Right renal cortex interstitium (tissue), 3 donors: Measurements from ENCODE around the gene HTR6. TPM values are rescaled to one million over a fixed set of nuclear protein-coding genes. Genes with fewer than 3 reads are reported as not detected.

Source experiments
- DNase-seq, 3 donors: peaks; one replicate each; pipeline ENCODE4 v3.0.0-alpha.2; 2013; ENCODE audit warnings: low read depth in 3 of 3, low spot score in 2 of 3
- polyA plus RNA-seq, 3 donors: library from polyadenylated mRNA; unstranded; fragments of 120-200 nt; gene quantifications; one replicate each; pipeline ENCODE4 v1.2.1, GENCODE V29; 2013; ENCODE audit not compliant: insufficient read length in 3 of 3

Gene HTR6
- polyA plus RNA-seq, 3 donors: 1.3 to 1.4 (median 1.4) TPM

DNA sequence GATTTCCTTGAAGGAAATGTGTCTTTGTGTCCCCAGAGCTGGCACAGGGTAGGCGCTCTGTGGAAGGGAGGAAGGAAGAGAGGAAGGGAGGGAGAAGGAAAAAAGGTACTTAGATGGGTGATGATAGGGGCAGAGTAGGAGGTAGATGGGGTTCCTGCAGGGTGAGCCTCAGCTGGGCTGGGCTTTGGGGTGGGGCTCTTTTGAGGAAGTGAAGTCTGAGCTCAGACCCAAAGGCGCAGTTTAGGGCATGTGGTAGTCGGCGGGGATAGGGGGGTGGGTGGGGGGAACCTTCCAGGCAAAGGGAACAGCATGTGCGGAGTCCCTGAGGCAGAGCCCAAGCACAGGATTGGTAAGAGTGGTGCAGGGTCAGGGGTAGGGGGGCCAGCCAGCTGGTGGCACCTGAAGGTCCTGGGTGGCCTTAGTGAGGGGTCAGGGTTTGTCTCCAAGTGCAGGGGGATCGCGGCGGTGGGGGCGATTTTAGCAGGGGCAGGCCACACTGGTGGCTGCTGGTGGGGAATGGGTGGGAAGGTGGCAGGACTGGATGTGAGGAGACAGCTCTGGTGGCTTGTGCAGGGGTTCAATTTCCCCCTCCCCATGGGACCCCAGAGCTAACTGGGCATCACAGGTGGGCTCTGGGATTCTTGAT, 8.4 kb upstream of the HTR6 start:
- no peak for DNase-seq

DNA sequence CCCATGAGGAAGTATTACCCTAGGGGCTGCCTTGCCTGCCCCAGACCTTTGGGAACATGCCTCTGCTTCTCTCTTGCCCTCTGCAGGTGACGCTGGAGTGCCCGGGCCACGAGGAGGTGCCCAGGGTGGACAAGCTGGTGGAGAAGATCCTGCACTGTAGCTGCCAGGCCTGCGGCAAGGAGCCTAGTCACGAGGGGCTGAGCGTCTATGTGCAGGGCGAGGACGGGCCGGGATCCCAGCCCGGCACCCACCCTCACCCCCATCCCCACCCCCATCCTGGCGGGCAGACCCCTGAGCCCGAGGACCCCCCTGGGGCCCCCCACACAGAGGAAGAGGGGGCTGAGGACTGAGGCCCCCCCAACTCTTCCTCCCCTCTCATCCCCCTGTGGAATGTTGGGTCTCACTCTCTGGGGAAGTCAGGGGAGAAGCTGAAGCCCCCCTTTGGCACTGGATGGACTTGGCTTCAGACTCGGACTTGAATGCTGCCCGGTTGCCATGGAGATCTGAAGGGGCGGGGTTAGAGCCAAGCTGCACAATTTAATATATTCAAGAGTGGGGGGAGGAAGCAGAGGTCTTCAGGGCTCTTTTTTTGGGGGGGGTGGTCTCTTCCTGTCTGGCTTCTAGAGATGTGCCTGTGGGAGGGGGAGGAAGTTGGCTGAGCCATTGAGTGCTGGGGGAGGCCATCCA, 7.8 kb upstream of the HTR6 start:
- DNase-seq: no peak

DNA sequence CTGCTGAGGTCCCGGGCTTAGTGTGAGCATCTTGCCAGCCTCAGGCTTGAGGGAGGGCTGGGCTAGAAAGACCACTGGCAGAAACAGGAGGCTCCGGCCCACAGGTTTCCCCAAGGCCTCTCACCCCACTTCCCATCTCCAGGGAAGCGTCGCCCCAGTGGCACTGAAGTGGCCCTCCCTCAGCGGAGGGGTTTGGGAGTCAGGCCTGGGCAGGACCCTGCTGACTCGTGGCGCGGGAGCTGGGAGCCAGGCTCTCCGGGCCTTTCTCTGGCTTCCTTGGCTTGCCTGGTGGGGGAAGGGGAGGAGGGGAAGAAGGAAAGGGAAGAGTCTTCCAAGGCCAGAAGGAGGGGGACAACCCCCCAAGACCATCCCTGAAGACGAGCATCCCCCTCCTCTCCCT, 7.2 kb upstream of the HTR6 start:
- no peak for DNase-seq

DNA sequence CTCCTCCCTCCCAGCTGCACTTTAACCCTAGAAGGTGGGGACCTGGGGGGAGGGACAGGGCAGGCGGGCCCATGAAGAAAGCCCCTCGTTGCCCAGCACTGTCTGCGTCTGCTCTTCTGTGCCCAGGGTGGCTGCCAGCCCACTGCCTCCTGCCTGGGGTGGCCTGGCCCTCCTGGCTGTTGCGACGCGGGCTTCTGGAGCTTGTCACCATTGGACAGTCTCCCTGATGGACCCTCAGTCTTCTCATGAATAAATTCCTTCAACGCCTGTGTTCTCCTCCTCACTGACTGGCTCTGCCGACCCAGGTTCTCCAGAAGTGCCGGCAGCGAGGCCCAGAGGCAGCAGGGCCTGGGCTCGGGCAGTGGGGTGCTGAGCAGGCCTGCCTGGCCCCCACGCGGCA, 6.5 kb upstream of the HTR6 start:
- no peak for DNase-seq

DNA sequence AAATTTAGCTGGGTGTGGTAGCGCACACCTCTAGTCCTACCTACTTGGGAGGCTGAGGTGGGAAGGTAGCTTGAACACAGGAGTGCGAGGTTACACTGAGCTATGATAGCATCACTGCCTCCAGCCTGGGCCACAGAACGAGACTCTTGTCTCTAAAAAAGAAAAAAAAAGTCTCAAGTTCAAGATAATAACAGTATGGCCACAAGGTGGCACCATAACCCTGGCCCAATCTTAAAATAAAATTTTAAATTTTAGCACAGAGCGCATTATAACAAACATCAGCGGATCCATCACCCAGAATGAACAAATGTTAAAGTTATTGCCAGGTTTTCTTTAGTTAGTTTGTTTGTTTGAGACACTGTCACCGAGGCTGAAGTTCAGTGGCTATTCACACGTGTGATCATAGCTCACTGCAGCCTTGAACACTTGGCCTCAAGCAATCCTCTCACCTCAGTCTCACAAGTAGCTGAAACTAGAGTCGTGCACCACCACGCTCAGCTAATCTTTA, 2.9 kb upstream of the HTR6 start:
- DNase-seq: no peak

DNA sequence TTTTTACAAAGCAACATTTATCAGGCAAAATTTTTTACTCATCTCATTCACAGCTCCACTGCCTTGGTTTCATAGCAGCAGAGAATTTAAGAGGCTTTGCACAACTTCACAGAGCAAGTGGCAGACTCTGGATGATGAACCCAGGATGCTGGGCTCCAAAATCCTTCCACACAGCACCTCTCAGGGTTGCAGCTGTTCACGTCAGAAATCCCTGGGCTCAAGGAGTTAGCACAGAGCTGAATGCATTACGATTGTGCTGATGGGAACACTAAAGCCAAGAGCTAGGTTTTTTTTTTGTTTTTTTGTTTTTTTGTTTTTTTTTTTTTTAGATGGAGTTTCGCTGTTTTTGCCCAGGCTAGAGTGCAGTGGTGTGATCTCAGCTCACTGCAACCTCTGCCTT, 2.4 kb upstream of the HTR6 start:
- no peak for DNase-seq

DNA sequence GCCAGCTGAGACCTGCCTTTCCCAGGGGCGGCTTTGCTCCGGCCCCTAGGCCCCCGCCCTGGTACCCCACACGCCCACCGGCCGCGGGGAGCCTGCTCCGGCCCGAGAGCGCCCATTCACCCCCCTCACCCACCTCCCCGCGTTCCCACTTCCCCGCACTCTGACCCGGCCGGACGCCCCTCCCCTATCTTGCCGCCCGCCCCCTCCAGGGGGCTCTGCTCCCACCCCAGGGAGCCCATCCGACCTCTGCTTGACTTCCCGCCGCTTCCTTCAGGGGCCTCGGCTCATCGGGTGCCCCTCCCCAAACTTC, 466 bp downstream of the HTR6 start:
- DNase-seq: no peak

DNA sequence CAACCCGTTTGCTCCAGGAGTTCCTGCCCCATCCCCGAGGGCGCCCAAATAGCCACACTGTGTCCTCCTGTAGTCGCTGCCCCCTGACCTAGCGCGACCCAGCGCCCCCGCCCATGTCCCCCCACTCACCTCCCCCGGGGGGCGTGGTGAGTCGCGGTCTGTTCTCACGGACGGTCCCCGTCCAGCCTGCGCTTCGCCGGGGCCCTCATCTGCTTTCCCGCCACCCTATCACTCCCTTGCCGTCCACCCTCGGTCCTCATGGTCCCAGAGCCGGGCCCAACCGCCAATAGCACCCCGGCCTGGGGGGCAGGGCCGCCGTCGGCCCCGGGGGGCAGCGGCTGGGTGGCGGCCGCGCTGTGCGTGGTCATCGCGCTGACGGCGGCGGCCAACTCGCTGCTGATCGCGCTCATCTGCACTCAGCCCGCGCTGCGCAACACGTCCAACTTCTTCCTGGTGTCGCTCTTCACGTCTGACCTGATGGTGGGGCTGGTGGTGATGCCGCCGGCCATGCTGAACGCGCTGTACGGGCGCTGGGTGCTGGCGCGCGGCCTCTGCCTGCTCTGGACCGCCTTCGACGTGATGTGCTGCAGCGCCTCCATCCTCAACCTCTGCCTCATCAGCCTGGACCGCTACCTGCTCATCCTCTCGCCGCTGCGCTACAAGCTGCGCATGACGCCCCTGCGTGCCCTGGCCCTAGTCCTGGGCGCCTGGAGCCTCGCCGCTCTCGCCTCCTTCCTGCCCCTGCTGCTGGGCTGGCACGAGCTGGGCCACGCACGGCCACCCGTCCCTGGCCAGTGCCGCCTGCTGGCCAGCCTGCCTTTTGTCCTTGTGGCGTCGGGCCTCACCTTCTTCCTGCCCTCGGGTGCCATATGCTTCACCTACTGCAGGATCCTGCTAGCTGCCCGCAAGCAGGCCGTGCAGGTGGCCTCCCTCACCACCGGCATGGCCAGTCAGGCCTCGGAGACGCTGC, 1.1 kb downstream of the HTR6 start:
- no peak for DNase-seq

DNA sequence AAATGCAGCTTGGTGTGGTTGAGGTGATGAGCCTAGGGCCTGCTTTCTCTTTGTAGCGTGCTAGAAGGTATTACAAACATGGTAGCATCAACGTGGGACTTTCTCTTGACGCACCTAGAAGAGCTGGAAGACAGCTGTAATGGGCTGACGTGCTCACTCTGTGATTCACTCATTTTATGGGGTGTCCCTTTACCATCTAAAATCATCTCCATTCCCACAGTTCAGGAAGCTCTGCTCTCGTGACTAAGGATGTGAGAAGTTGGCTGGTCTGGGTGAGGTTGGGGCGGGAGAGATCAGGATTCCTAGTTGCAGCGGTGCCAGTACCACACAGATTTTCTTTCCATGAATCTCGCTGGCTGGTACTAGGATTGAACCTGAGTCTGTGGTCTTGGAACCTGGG, 4.2 kb downstream of the HTR6 start:
- DNase-seq: no peak

DNA sequence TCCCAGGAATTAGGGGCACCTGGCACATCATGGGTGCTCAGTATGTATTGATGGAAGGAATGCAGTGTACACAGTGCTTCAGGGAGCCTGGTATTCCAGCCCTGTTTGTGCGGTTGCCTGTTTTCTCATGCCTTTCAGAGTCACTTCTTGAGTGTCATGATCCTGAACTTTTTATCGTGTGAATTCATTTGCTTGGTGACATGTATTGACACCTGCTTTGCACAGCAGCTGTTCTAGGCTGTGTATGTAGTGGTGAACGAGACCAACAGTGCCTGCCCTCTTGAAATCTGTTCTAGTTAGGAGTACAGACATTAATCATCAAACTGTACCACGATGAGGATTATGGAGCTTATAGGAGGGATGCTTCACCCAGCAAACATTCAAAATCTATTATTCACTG, 6.1 kb downstream of the HTR6 start:
- DNase-seq: no peak

DNA sequence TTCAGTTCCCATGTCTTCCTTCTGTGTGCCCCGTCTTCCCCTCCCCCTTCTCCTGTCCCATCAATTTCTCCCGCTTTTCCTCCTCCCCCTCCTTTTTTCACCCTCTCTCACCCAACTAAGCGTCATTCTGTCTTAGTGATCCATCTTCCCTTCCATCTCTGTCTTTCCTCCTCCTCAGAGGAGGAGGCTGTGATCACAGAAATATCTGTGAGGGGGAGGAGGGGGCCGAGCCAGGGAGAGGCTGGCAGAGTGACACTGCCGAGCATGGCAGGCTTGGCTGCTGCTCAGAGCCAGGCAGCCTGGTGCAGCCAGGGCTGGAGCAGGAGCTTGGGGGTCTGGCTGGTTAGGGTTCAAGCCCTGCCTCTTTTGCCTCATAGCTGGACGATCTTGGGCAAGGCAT, 7.6 kb downstream of the HTR6 start:
- DNase-seq: no peak

DNA sequence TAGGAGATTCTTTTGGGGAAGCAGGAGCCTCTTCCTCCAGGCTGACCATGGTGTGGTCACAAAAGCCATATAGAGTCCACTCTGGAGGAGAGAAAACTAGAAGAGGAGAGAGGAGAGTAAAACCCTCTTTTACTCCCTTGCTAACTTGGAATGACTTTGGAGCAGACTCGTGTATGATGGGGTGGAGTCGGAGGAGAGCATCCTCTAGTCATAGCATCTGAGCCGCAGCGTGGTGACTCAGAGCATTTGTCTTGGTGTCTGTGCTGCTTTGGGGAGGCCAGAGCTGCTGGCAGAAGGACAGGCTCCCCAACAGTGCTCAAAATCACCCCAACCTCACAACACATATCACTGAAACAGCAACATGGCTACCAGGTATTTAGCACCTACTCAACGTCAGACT, 11.1 kb downstream of the HTR6 start:
- DNase-seq: no peak

DNA sequence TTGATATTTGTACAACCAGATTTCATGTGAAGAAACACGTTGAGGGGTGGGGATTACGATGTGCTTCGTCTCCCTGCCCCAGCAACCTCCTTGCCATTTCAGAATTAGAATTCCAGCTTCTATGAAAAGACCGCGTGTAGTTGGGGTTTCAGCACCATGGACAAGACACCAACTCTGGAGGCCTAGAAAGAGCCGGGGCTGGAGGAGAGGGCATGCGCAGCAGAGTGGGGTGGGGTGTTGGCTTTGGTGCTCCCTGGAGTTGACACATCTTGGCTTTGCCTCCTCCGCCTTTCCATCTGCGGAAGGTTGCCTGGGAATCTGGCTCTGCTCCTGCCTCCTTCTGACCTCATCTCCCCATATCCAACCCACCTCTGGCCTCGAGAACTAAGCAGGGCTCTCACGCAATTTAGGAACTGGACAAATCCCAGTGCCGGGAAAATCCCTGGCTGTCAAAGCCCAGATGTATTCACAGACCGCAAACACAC, 11.8 kb downstream of the HTR6 start:
- DNase-seq: peak in 2 of 3 donors; percentile 53 to 71

DNA sequence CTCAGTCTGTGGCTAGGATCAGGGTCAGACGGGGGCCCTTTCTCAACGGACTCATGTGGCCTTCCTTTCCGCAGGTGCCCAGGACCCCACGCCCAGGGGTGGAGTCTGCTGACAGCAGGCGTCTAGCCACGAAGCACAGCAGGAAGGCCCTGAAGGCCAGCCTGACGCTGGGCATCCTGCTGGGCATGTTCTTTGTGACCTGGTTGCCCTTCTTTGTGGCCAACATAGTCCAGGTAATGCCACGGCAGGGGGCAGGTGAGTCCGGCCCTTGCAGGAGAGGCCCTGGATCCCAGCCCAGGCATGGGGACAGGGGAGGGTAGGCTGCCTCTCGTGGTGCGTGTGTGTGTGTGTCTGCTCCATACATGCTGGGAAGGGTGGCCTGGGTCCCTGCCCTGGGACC, 13.8 kb downstream of the HTR6 start:
- no peak for DNase-seq

DNA sequence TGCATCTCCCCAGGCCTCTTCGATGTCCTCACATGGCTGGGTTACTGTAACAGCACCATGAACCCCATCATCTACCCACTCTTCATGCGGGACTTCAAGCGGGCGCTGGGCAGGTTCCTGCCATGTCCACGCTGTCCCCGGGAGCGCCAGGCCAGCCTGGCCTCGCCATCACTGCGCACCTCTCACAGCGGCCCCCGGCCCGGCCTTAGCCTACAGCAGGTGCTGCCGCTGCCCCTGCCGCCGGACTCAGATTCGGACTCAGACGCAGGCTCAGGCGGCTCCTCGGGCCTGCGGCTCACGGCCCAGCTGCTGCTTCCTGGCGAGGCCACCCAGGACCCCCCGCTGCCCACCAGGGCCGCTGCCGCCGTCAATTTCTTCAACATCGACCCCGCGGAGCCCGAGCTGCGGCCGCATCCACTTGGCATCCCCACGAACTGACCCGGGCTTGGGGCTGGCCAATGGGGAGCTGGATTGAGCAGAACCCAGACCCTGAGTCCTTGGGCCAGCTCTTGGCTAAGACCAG, 14.3 kb downstream of the HTR6 start:
- no peak for DNase-seq

DNA sequence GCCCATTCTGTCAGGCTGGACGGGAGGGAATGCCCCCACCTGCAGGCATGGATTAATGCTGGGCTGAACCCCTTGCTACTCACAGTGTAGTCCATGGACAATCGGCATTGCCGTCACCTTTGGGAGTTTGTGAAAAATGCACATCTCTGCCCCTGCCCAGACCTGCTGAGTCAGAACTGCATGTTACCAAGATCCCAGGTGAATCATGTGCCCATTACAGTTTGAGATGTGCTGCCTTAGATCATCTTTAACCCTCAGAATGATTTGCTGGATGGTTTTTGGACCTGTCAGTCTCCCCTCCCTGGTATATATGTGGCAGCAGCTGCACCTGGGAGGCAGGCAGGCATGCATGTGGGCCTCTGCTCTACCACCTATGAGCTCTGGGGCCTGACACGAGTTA, 15.0 kb downstream of the HTR6 start:
- DNase-seq: no peak

DNA sequence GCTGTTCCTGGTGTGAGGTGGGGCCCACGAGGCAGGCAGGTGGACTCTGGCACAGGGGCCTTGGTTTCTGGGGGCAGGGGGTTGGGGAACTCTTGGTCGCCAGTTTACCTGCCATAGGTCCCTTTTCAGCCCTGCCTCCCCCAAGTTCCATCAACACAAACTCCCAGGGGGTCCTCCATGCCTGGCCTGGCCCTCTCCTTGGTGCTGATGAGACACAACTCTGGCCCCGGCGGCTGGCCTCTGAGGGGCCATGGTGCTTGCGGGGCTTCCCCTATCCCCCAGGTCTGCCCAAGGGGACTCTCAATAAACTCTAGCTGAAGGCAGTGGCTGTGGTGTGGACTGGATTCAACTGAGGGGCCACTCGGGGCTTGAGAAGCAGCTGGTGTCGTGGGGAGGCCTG, 16.0 kb downstream of the HTR6 start:
- no peak for DNase-seq

DNA sequence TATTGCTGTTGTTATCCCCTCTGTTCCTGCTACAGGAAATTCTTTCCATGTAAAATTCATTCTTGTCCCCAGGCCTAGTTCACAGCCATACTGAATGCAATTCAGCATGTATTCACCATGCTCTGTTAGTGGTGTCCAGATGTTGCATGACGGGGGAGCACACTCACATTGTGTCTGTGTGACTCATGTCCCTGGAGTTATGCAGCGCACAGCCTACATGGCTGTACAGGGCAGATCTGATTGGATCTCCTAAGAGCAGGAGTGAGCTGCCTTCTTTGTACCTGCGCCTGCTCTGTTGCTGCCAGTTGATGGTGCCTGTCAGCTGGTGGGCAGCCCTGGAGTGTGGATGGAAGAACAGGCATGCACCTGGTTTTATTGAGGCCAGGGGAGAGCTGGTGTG, 17.6 kb downstream of the HTR6 start:
- no peak for DNase-seq

DNA sequence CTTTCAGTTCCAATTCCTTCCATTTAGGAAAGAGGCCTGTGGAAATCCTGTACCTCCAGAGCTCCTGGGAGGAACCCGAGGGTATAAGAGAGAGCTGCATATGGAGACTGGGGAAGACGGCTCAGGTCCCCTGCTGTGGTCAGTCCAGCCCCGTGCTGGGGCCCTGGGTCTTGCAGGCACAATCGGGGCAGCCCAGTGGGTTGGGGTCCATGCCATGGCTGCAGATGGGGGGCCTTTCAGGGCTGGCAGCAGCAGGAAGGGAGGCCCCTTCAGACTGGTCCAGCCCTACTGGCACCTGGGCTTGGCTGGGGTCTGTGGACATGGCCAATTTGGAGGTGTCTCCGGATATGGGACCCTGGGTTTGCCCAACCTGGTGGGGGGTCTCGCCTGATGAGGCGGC, 18.2 kb downstream of the HTR6 start:
- no peak for DNase-seq

DNA sequence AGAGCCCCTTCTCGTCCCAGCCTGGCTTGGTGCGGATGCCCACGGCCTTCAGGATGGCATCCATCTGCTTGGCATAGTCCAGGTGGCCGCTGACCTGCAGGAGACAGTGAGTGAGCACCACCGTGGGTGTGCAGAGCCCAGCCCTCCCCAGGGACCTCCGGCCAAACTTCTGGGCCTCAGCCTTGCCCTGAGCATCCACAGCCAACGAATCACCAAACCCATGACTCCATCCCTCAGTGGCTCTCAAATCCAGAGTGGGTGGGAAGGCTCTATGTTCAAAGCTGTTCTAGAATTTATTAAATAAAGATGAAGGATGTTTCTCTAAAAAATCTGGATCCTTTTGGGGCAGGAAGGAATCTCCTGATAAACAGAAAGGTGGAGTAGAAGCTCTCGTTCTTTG, 18.7 kb downstream of the HTR6 start:
- DNase-seq: no peak

DNA sequence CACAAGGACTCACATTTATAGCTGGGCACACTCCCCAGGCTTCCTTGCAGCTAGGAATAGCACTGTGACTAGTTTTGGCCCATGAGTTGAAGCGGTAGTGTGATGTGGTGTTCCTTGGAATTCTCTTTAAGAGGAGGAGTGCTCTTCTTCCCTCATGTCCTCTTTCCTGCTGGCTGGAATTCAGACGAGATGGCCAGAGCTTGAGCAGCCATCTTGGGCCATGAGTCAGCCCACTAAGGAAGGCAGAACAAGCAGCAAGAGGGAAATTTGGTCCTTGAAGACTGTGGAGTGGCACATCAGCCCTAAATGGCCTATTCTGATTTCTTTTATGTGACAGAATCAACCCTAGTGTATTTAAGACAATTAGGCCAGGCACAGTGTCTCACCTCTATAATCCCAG, 20.0 kb downstream of the HTR6 start:
- no peak for DNase-seq
